ENCODE results near the gene RGS3.

Gene RGS3

DNA sequence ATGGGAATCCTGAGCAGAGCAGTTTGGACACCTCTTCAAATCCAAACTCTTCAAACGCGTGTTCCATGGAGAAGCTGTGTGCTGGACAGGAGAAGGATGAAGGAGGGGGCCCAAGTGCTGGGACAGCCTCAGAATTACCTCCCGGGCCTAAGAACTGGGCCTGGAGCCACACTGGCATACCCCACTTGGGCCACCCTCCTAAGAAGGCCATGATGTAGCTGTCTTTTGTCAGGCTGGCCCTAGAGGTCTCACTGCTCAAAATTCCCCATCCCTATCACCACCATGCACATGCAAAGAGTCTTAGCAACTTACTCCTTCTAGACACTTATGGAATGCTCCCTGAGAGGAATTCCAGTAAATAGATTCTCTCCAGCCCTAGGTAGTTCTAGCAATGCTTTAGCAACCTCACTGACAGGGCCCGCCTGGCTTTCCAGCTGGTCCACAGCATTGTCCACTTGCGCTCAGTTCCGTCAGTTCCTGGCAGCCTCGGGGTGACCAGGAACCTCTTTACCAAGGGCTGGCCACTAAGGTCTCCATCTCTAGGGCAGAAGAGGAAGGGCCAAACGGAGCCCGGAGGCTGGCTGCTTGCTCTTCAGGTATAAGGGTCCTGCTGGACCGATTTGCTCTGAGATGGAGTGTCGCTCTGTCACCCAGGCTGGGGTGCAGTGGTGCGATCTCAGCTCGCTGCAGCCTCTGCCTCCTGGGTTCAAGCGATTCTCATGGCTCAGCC, 75.3 kb downstream of the RGS3 start:
- TF ChIP-seq, protein P1, sequence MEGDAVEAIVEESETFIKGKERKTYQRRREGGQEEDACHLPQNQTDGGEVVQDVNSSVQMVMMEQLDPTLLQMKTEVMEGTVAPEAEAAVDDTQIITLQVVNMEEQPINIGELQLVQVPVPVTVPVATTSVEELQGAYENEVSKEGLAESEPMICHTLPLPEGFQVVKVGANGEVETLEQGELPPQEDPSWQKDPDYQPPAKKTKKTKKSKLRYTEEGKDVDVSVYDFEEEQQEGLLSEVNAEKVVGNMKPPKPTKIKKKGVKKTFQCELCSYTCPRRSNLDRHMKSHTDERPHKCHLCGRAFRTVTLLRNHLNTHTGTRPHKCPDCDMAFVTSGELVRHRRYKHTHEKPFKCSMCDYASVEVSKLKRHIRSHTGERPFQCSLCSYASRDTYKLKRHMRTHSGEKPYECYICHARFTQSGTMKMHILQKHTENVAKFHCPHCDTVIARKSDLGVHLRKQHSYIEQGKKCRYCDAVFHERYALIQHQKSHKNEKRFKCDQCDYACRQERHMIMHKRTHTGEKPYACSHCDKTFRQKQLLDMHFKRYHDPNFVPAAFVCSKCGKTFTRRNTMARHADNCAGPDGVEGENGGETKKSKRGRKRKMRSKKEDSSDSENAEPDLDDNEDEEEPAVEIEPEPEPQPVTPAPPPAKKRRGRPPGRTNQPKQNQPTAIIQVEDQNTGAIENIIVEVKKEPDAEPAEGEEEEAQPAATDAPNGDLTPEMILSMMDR (conservative IDR thresholded peaks at IDR 0.05; ENCODE audit: low read depth, low read length): no peak
- H3K4me3 ChIP-seq (ENCODE audit: low read length): no peak overlapping the region
- DNase-seq (ENCODE audit: low read depth): no peak

DNA sequence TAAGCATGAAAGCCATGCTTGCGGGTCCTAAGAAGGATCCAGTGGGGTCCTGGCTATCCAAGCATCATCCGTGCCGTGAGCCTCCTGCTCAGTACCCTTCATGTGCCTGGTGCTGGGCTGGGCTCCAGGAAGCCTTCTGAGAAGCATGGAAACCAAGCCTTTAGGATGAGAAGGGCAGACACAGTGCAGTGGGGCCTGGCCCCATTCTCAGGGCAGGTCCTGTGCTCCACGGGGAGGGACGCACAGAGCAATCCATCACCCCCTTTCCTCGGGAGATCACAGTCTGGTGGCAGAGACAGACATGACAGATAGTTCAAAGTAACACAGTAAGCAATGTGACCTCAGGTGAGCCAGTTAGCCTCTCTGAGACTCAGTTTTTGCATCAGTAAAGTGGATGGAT, 76.9 kb downstream of the RGS3 start:
- H3K4me3 ChIP-seq (ENCODE audit: low read length): no peak overlapping the region
- no peak for DNase-seq (ENCODE audit: low read depth)
- TF ChIP-seq, protein P1 (conservative IDR thresholded peaks at IDR 0.05; ENCODE audit: low read depth, low read length): no peak

DNA sequence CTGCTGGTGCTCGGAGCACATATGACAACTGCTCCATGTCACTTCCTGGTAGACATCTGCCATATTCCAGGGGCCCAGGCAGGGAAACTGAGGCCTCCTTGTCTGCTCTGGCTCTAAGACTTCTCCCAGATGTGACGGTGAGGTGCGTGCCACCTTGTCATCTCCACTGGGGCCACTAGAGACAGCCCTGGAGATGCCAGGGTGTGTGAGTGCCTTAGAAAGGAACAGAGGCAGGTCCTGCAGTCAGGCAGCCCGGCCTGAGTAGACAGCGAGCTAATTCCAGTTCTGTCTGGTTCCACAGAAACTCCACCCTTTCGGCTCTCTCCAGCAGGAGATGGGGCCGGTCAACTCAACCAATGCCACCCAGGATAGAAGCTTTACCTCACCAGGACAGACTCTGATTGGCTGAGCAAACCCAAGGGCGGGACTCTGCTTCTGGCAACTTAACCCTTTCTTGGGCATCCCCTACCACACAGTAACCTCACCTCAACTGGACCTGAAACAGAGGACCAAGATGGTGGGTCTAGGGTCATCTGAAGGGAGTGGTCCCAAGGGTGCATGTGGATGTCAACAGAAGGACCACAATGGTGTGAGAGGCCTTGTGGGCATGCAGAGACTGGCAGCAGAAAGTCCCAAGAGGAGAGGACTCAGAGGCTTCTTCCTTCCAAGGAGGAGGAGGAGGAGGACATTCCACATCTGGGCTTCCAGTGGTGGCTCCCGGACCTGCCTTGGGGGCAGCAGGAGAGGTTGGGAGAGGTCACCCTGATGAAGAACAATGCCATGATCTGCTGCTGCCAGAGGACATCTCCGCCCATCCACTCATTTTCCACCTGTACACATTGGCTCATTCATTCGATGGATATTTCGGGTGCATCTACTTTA, 77.7 kb downstream of the RGS3 start:
- no peak overlapping the region for H3K4me3 ChIP-seq (ENCODE audit: low read length)
- TF ChIP-seq, protein P1 (conservative IDR thresholded peaks at IDR 0.05; ENCODE audit: low read depth, low read length): no peak
- no peak for DNase-seq (ENCODE audit: low read depth)

DNA sequence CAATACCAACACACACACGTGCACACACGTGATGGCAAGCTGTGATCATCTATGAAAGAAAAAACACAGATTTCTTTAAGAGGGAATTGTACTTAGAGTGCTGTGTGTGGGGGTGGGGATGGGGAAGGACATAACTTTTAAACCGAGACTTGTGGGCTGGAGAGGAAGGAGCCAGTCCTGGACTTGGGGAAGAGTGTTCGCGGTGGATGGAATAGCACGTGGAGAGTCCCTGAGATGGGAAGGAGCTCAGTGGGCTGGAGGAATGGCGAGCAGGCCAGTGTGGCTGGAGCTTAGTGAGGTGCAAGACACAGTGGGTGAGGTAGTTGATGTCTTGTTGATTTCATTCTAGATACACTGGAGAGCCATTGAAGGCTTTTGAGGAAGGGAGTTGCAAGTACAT, 78.5 kb downstream of the RGS3 start:
- DNase-seq (ENCODE audit: low read depth): no peak
- TF ChIP-seq, protein P1 (conservative IDR thresholded peaks at IDR 0.05; ENCODE audit: low read depth, low read length): no peak

DNA sequence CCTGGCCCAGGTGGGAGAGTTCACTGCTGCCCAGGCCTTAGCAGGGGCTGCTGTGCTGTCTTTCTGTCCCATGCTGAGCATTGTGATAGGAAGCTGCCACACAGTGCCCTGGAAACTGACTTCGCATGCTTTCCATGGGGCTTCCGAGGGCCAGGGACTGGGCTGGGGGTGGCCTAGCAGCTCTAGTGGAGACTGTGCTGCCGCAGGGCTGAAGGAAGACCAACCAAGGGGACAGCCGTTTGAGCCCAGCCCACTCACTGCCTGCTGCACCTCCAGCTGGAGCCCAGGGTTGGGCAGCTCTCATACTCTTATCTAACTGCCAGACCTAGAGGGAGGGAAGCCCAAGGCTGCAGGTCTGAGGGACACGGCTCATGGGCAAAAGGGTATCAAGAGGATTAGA, 79.2 kb downstream of the RGS3 start:
- TF ChIP-seq, protein P1 (conservative IDR thresholded peaks at IDR 0.05; ENCODE audit: low read depth, low read length): no peak
- no peak overlapping the region for H3K4me3 ChIP-seq (ENCODE audit: low read length)
- no peak for DNase-seq (ENCODE audit: low read depth)

More for the DNA sequence above, 78.5 kb downstream of the RGS3 start:
- H3K4me3 ChIP-seq (ENCODE audit: low read length): no peak overlapping the region

DNA sequence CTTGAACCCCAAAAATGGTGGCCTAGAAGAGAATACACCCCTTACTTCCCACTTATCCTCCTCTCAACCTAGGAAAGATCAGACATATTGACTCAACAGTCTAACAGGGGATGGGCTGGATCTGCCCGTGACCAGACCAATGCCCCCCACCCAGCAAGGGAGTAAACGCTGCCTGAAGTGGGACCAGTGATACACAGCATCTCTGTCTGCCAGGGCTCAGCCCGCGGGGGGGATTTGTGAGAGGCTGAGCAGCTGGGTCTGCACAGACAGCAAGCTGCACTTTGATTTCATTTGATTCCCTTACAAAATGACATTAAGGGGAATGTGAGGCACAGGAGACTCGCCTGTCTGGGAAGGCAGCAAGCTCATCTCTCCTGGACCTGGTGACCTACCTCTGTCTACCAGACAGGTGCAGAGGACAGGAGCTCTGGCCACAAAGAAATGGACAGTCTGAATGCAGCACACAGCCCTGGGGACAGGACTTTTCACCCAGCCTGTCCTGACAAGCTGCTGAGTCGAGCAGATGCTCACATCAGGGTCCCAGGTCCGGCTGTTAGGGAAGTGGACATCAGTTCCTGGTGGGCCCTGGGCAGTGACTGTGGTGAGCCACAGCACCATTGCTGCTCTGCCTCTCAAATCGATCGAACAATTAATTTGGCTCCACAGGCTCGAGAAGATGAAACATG, 79.9 kb downstream of the RGS3 start:
- DNase-seq (ENCODE audit: low read depth): no peak
- no peak overlapping the region for H3K4me3 ChIP-seq (ENCODE audit: low read length)
- TF ChIP-seq, protein P1 (conservative IDR thresholded peaks at IDR 0.05; ENCODE audit: low read depth, low read length): no peak

All from retinal pigment epithelial cell (primary cell).